GM12801 (cell line): ENCODE results near the gene GJC2.

Source experiments
- TF ChIP-seq, protein P1 (sequence below): IDR thresholded peaks from one replicate; pipeline ENCODE4 v1.5.1; 2011; ENCODE audit warnings: control low read depth; ENCODE audit not compliant: insufficient read length; ENCODE audit errors: extremely low read depth

The GJC2 gene

DNA sequence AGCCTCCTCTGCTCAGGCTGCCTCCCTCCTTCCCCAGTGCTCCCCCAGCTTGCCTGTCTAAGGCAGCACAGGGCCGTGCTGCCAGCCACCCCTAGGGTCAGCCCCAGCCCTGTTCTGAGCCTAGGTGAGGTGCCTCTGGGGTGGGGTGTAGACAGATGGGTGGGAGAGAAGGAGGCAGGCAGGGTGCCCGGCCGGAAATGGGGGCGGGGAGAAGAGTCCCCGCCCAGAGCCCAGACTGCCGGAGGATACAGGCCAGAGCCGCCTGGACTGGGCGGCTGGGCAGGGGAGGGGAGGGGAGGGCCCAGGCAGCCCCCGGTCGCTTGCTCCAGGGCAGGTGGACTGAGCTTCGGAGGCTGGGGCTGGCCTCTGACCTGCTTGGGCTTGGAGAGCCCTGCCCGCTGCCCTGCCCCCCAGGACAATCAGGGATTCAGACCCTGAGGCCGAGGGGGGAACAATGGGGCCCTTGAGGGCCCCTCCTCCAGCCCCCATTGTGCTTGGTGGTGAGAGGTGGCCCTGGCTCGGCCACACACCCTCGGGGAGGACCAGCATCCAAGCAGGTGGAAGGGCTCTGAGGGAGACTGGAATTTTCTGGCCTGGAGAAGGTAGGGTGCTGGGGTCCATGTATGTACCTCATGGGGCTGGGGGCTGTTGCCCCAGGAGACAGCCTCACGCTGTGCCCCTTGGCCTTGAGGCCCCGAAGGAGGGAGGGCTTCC lies at the start of gene GJC2:
Gene GJC2, plus strand, starts transcription at position 525 of the 714 bp plus-strand sequence. CDS start 7,829 bp downstream, outside the sequence.
- TF ChIP-seq, protein P1, sequence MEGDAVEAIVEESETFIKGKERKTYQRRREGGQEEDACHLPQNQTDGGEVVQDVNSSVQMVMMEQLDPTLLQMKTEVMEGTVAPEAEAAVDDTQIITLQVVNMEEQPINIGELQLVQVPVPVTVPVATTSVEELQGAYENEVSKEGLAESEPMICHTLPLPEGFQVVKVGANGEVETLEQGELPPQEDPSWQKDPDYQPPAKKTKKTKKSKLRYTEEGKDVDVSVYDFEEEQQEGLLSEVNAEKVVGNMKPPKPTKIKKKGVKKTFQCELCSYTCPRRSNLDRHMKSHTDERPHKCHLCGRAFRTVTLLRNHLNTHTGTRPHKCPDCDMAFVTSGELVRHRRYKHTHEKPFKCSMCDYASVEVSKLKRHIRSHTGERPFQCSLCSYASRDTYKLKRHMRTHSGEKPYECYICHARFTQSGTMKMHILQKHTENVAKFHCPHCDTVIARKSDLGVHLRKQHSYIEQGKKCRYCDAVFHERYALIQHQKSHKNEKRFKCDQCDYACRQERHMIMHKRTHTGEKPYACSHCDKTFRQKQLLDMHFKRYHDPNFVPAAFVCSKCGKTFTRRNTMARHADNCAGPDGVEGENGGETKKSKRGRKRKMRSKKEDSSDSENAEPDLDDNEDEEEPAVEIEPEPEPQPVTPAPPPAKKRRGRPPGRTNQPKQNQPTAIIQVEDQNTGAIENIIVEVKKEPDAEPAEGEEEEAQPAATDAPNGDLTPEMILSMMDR = no peak

DNA sequence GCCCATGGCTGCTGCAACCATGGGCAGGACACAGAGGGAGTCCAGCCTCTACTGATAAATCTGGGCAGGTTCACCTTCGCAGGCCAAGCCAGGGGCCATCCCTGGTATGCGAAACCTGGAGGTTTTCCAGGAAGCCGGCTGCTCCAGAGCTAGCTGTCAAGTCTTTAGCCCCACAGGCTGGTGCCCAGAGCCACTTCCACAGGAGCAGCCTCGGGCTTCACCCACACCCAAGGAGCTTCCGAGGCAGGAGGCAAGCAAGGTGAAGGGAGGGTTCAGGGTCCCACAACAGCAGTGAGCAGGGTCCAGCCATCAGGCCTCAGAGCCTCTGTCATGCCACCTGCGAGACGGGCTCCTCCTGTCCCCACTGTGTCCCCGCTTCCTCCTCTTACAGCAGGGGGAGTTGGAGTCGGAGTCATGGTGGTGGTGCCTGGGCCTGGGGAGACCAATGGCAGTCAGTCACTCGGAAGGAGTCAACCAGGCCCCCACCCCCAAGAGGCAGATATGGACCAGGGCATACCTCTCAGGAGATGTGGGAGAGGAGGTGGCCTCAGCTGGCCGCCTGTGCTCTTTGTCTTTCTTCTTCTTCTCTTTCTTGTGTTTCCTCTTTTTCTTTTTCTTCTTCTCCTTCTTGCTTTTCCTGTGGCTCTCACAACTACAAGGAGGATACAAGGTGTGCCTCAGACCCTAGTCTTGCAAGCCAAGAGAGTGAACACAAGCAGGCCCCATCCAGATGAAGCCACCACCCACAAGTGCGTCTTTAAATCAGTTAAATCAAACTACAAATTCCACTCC lies 48.7 kb upstream of the GJC2 start:
- TF ChIP-seq, protein P1 = no peak

DNA sequence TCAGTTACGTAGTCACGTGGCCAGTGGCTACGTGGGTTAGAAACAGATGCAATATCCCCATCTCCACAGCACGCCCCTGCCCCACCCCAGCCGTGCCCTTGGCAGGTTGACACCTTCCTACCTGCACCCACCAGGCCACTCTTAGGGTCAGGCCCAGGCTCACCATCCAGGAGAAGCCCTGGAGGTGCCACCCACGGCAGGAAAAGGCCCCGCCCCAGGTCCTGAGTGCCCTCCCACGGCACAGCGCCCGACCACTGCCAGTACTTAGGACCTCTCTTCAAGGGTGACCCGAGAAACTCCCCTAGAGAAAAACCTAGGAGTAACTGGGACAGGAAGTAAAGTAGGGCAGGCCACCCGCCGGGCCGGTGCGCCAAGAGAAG lies 48.1 kb upstream of the GJC2 start:
- TF ChIP-seq, protein P1 = no peak

DNA sequence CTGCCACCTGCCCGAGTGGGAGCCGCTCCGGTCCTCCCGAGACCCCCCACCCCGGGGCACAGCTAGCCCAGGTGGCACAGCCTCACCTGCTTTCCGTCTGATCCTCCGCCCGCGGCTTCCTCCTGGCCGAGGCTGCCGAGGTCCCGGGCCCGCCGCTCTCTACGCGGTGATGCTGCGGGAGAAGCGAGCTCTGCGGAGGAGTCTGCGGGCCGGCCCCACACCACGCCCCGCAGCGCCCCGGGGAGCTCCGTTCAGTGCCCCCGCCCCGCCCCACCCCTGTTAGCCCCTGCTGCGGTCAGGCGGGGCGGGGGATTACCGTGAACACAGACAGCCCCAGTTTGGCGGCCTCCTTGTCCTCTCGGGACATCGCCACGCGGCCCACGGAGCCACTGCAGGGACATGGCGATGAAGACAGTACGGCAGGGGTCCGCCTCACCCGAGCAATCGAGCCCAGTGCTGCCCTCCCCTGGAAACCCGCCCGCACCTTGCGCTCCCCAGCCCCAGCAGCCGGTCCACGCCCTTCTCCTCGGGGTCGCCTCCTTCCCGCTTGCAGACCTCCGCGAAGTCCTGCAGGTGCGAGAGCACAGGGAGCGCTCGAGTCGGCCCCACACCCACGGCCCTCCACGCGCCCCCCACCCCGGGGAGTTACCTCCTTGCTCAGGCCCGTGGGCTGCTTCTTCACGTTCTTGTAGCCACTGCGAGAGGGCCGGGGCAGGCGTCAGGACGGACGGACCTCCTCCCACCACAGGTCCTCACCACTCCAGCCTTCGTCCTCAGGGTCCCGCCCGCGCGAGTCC lies 47.5 kb upstream of the GJC2 start:
- TF ChIP-seq, protein P1 = no peak

DNA sequence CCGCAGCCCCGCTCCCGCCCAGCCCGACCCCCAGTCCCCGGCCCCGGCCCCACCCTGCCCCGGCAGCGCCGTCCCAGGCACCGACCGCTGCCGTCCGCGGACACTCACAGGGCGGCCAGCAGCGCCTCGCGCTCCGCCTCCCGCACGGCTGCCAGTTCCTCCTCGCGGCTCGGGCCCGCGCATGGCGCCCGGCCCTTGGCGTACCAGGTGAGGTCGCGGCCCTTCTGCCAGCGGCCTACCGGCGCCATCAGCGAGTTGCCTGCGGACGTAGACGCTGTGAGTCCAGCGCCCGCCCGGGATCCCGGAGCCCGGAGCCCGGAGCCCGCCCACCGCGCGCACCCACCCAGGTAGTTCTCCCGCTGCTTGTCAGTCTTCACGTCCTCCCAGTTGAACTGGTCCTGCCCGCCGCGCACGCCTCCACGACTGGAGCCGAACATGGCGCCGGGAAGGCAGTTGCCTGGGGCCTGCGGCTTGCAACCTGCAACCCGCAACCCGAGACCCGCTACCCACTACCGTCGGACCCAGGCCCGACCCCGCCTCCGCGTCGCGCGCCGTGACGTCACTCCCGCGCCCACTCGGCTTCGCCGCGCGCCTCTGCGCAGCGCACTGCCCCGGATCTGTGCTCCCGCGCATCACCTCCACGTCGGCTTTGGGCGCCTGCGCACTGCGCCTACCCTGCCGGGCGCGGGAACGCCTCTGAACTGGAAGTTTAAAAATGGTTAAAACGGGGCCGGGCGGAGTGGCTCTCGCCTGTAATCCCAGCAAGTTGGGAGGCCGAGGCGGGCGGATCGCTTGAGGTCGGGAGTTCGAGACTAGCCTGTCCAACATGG lies 46.7 kb upstream of the GJC2 start, which contains the start of gene C1orf35:
Gene C1orf35, minus strand, starts transcription at position 535 of the 830 bp plus-strand sequence. Its CDS starts 98 bp downstream, at position 437.
- TF ChIP-seq, protein P1 = no peak

DNA sequence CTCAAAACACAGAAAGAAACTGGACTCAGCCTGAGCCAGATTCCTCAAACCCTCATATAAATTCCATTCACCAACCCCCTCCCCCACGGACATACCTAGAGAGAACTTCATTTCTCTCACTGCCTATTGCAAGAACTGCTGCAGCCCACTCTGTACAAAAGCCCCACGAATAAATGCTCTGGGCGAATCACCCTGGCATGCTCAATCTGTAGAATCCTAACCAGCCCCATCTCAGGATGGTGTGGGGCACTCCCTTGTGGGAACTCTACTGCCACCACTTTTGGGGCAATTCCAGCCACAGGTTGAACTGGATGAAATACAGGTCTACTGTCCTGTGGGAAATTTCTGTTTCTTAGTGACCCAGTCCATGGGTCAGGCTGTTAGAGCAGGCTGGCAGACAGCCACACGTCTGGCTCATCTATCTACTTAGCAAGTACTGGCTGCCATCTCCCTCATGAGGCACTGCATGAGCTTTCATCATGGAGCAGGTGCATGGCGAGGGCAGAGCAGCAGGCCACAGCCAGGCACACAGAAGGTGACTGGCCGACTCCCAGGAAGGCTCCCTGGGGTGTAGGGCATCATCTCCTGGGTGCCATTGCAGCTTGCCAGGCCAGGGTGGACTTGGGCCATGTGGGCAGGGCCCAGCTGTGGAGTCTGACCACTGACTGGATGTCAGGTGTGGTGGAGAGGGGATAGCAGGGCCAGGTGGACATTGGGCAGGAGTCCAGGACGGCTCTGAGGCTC lies 45.0 kb upstream of the GJC2 start:
- TF ChIP-seq, protein P1 = no peak
